Measurements from ENCODE around the gene GOLGA8N.

DNA sequence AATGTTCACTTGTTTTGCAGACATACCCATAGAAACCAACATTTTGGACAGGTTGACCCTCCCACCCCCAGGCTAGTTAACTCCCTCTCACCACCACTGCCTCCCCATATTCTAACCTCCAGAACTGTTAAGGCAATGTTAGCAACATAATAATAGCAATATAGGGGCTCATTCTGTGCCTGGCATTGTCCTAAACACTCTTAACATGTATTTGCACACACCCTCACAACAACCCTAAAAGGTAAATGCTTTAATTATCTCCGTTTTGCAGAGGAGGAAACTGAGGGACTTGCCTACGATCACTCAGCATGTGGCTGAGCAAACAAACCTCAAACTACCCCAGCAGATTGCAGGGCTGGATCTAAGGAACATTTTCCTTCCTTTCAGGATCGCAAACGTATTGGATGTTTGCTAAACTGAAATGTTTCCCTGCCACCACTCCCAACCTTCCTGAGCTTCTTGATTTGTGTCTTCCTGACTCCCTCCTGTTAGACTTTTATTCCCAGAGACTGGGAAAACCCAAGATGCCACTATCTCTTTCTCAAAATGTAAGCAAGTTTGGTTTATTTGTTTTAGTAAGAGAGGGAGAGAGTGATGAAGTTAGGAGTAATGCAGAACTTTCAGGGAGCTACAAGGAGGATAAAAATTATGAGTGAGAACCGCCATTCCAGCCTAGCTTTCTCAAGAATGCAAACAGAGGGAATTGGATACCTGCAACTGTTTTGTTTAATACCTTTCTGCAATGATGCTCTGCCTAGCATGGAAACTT, 49.6 kb downstream of the GOLGA8N start:
- TF ChIP-seq CBX5 (IDR thresholded peaks at IDR 0.05; ENCODE audit: low read depth, low read length) (no peak), CTCF (IDR thresholded peaks at IDR 0.05; ENCODE audit: control extremely low read depth in 1 of 3, insufficient read depth in 1 of 3, low read depth in 1 of 3, low read length in 3 of 3) (no peak), KDM5A (IDR thresholded peaks at IDR 0.05; ENCODE audit: low read length) (no peak), CREB1 (IDR thresholded peaks at IDR 0.05) (no peak), EZH2 (IDR thresholded peaks at IDR 0.05; ENCODE audit: low read depth, low read length, severe bottlenecking) (no peak), JUND (IDR thresholded peaks at IDR 0.05; ENCODE audit: low read length) (no peak), POLR2A (IDR thresholded peaks at IDR 0.05; ENCODE audit: control extremely low read depth in 1 of 2, low read depth in 2 of 2, low read length in 2 of 2) (no peak)
- TF ChIP-seq, protein P1, sequence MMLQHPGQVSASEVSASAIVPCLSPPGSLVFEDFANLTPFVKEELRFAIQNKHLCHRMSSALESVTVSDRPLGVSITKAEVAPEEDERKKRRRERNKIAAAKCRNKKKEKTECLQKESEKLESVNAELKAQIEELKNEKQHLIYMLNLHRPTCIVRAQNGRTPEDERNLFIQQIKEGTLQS (IDR thresholded peaks at IDR 0.05; ENCODE audit: insufficient read depth, low read depth, low read length) = no peak

All from H1 (cell line).